DND-41 (cell line): ENCODE results near the gene ESRRB.

Experiments
- ATAC-seq: fragments of 200-7000 bp; cut with Tn5 transposase; 3 replicates; pipeline ENCODE4 v1.9.1; 2021; ENCODE audit warnings: low read depth; ENCODE audit not compliant: insufficient read depth
- DNase-seq: peaks from one replicate; pipeline ENCODE4 v3.0.0-alpha.2; 2020
- H2AFZ ChIP-seq: 2 replicates; pipeline ENCODE4 v1.6.0; 2012; ENCODE audit warnings: low read depth, low read length
- H3K27ac ChIP-seq: 2 replicates; pipeline ENCODE4 v1.5.1; 2012; ENCODE audit warnings: low read length, inconsistent platforms
- H3K27me3 ChIP-seq: fragments of 200-600 bp; sonication (generic); 2 replicates; pipeline ENCODE4 v1.6.0; 2012; ENCODE audit warnings: low read length, mild to moderate bottlenecking, inconsistent platforms; ENCODE audit not compliant: insufficient read depth, poor library complexity
- H3K36me3 ChIP-seq: 2 replicates; pipeline ENCODE4 v1.5.1; 2012; ENCODE audit warnings: low read length, inconsistent platforms; ENCODE audit not compliant: insufficient read depth
- H3K4me1 ChIP-seq: 2 replicates; pipeline ENCODE4 v1.5.1; 2012; ENCODE audit warnings: mild to moderate bottlenecking, low read length; ENCODE audit not compliant: insufficient read depth
- H3K4me2 ChIP-seq: 2 replicates; pipeline ENCODE4 v1.6.0; 2012; ENCODE audit warnings: mild to moderate bottlenecking, moderate library complexity, low read length, inconsistent platforms; ENCODE audit not compliant: insufficient read depth
- H3K4me3 ChIP-seq, 2 experiments: fragments of 200-600 bp in 1 of 2; shearing (Covaris generic) in 1 of 2; 2 replicates each; pipeline ENCODE4 v1.5.1; 2012 to 2016; ENCODE audit warnings: inconsistent platforms in 2 of 2, low read length in 2 of 2, mild to moderate bottlenecking in 2 of 2, low read depth in 1 of 2, moderate library complexity in 1 of 2
- H3K79me2 ChIP-seq: 2 replicates; pipeline ENCODE4 v1.6.0; 2012; ENCODE audit warnings: low read length, inconsistent platforms; ENCODE audit not compliant: insufficient read depth
- H3K9ac ChIP-seq: 2 replicates; pipeline ENCODE4 v1.6.0; 2012; ENCODE audit warnings: low read depth, mild to moderate bottlenecking, inconsistent platforms, low read length, moderate library complexity
- H3K9me3 ChIP-seq: 2 replicates; pipeline ENCODE4 v1.5.1; 2012; ENCODE audit warnings: low read length, moderate library complexity, mild to moderate bottlenecking, inconsistent platforms; ENCODE audit not compliant: insufficient read depth, severe bottlenecking
- H4K20me1 ChIP-seq: 2 replicates; pipeline ENCODE4 v1.6.0; 2012; ENCODE audit warnings: low read length; ENCODE audit not compliant: insufficient read depth
- CTCF ChIP-seq: IDR thresholded peaks from 2 replicates; pipeline ENCODE4 v1.5.1; 2012; ENCODE audit warnings: borderline replicate concordance, low read length, moderate library complexity, mild to moderate bottlenecking; ENCODE audit not compliant: poor library complexity, severe bottlenecking; ENCODE audit errors: extremely low read depth
- EZH2 ChIP-seq: IDR thresholded peaks from 3 replicates; pipeline ENCODE4 v1.6.1; 2012; ENCODE audit warnings: borderline replicate concordance, low read depth, mild to moderate bottlenecking, moderate library complexity, low read length, inconsistent platforms; ENCODE audit not compliant: severe bottlenecking

The ESRRB gene

GRCh38 chr14:76377735-76378074 lies 1.8 kb downstream of the ESRRB start:
- DNase-seq (no peak), ATAC-seq (no peak)
- Histone ChIP-seq H3K27me3 (peaks cover 42% of the 10 kb centered on the region), H3K4me2 (no peak overlapping the region), H3K9ac (no peak overlapping the region), H4K20me1 (no peaks in the 10 kb centered on the region; the same call in none of the 2 replicates), H3K4me3 (no peak overlapping the region), H3K79me2 (no peaks in the 10 kb centered on the region), H3K9me3 (no peaks in the 10 kb centered on the region), H3K36me3 (no peaks in the 10 kb centered on the region), H2AFZ (no peak overlapping the region), H3K4me1 (no peaks in the 10 kb centered on the region), H3K27ac (no peak overlapping the region)
- TF ChIP-seq EZH2 (no peak), CTCF (no peak)

GRCh38 chr14:76380991-76381390 lies 5.1 kb downstream of the ESRRB start:
- Histone ChIP-seq H2AFZ (no peak overlapping the region), H3K27ac (no peak overlapping the region), H3K27me3 (peaks cover 47% of the 10 kb centered on the region), H3K79me2 (no peaks in the 10 kb centered on the region), H3K9ac (no peak overlapping the region), H3K4me1 (no peaks in the 10 kb centered on the region), H3K4me2 (no peak overlapping the region), H3K36me3 (no peaks in the 10 kb centered on the region), H3K4me3 (no peak overlapping the region), H4K20me1 (no peaks in the 10 kb centered on the region; the same call in none of the 2 replicates), H3K9me3 (no peaks in the 10 kb centered on the region)
- no peak for DNase-seq
- TF ChIP-seq CTCF (no peak), EZH2 (no peak)
- no peak for ATAC-seq

- Histone ChIP-seq H3K27me3 (peaks cover 47% of the 10 kb centered on the region), H3K4me2 (no peak overlapping the region), H4K20me1 (no peaks in the 10 kb centered on the region; the same call in none of the 2 replicates), H3K4me1 (no peaks in the 10 kb centered on the region), H3K9me3 (no peaks in the 10 kb centered on the region), H3K36me3 (no peaks in the 10 kb centered on the region), H2AFZ (no peak overlapping the region), H3K79me2 (no peaks in the 10 kb centered on the region), H3K9ac (no peak overlapping the region), H3K4me3 (no peak overlapping the region), H3K27ac (no peak overlapping the region)
- ATAC-seq (no peak), DNase-seq (no peak)
- TF ChIP-seq EZH2 (no peak), CTCF (no peak)
These were observed 6.0 kb downstream of the ESRRB start for GRCh38 chr14:76381817-76382494.

GRCh38 chr14:76382495-76382832 lies 6.5 kb downstream of the ESRRB start:
- no peak overlapping the region for H3K4me2 ChIP-seq
- DNase-seq: no peak
- no peak overlapping the region for H3K4me3 ChIP-seq
- no peak overlapping the region for H2AFZ ChIP-seq
- TF ChIP-seq EZH2: no peak
- H3K36me3 ChIP-seq: no peaks in the 10 kb centered on the region
- H4K20me1 ChIP-seq: no peaks in the 10 kb centered on the region; the same call in none of the 2 replicates
- H3K27ac ChIP-seq: no peak overlapping the region
- no peaks in the 10 kb centered on the region for H3K9me3 ChIP-seq
- H3K79me2 ChIP-seq: no peaks in the 10 kb centered on the region
- H3K4me1 ChIP-seq: no peaks in the 10 kb centered on the region
- H3K27me3 ChIP-seq: peaks cover 47% of the 10 kb centered on the region
- H3K9ac ChIP-seq: no peak overlapping the region
- ATAC-seq: no peak
